OCI-LY1 (cell line): ENCODE results near the gene NUP93.

Experiments
- EZH2 ChIP-seq: fragments of 200-600 bp; sonication (generic), shearing (Covaris generic); IDR thresholded peaks from 2 replicates; pipeline ENCODE4 v1.8.0; 2017; ENCODE audit warnings: borderline replicate concordance, mixed run types, mild to moderate bottlenecking, antibody characterized with exemption, low read length, moderate library complexity, mixed read lengths
- TF ChIP-seq, protein P1 (sequence below): fragments of 200-600 bp; sonication (generic), shearing (Covaris generic); IDR thresholded peaks from 2 replicates; pipeline ENCODE4 v1.5.1; 2017; ENCODE audit warnings: mild to moderate bottlenecking, antibody characterized with exemption, low read length, moderate library complexity, mixed read lengths

DNA sequence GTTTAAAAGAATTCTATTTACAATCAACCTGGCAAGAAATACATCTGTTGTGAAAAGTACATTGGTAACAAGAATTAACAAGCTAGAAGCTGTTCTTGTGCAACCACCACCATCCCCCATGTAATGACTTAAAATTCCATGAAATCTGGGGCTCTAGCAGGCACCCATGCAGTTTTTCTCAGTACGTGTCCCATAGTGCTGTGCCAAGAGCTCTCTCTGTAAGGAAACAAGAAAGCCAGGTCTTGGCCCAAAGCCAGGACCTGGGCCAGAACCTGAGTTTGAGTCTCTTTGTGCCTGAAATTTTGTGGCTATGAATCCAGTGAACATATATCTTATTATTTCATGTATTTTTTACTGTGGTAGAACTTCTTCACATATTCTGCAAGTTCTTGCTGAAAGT lies 46.6 kb downstream of the NUP93 start:
- TF ChIP-seq, protein P1, sequence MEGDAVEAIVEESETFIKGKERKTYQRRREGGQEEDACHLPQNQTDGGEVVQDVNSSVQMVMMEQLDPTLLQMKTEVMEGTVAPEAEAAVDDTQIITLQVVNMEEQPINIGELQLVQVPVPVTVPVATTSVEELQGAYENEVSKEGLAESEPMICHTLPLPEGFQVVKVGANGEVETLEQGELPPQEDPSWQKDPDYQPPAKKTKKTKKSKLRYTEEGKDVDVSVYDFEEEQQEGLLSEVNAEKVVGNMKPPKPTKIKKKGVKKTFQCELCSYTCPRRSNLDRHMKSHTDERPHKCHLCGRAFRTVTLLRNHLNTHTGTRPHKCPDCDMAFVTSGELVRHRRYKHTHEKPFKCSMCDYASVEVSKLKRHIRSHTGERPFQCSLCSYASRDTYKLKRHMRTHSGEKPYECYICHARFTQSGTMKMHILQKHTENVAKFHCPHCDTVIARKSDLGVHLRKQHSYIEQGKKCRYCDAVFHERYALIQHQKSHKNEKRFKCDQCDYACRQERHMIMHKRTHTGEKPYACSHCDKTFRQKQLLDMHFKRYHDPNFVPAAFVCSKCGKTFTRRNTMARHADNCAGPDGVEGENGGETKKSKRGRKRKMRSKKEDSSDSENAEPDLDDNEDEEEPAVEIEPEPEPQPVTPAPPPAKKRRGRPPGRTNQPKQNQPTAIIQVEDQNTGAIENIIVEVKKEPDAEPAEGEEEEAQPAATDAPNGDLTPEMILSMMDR, result no peak
- TF ChIP-seq EZH2, result no peak
